Gastrocnemius medialis (tissue), 4 donors: Measurements from ENCODE around the gene ZFAND2B.

ENCODE experiments used
- CTCF ChIP-seq, 5 experiments: fragments of 450-650 bp in 3 of 5; fragments of 200-600 bp in 2 of 5; sonication (generic) in 2 of 5; IDR thresholded peaks in 4 of 5; conservative IDR thresholded peaks in 1 of 5; 1 replicate in 4 of 5; 2 replicates in 1 of 5; pipeline ENCODE4 v1.5.1; 2016 to 2019; ENCODE audit warnings: antibody characterized with exemption in 5 of 5, mild to moderate bottlenecking in 3 of 5, moderate library complexity in 3 of 5
- POLR2A ChIP-seq, 2 donors: fragments of 450-650 bp; IDR thresholded peaks; one replicate each; pipeline ENCODE4 v1.6.1; 2017; ENCODE audit warnings: antibody characterized with exemption in 2 of 2, mild to moderate bottlenecking in 2 of 2, moderate library complexity in 2 of 2

DNA sequence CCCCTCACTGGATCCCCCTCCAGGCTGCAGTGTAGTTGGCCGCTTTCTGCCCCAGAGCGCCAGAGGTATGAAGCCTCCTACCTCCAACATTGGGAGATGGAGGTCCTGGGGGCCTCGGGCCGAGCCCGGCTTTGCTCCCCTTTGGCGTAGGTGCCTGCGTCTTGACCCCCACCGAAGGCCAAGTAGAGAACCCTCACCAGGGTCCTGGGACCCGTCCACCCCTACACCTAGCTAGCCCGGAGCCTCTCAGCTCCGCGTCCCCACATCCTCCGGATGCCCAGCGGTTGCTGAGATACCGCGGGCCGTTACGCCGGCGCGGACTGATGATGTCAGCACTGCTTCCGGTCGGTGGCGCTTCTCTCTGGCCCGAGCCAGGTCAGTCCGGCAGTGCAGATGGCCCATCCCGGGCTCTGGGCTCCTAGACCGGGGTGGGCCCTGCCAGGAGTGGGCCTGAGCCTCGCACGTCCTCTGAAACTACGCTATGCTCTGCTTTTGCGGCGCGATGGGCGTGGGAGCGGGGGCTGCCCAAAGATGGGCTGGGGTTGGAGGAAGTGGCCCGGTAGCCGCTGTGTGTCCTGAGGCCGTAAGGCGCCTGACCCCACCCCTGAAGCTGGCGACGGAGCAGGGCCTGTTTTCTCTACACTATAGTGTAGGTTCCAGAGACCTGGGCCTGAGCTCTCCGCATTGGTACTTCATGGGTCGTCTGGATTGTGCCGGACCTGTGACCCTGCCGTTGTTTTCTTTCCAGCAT, 38.7 kb downstream of the ZFAND2B start, which contains the start of the genes GLB1L and STK16:
- TF ChIP-seq CTCF (IDR thresholded peaks at IDR 0.05 in 4 of 5, conservative IDR thresholded peaks at IDR 0.05 in 1 of 5) (no peak), POLR2A (IDR thresholded peaks at IDR 0.05) (peak; percentile 76 to 89)
